ENCODE measurements around the gene PPP1R9B.
A peak's percentile ranks its signal among the peaks of the same experiment; 100 is the strongest.

Gene PPP1R9B

GRCh38 chr17:50122945-50123344 is 27.5 kb downstream of the PPP1R9B start:
- DNase-seq: no peak

DNA sequence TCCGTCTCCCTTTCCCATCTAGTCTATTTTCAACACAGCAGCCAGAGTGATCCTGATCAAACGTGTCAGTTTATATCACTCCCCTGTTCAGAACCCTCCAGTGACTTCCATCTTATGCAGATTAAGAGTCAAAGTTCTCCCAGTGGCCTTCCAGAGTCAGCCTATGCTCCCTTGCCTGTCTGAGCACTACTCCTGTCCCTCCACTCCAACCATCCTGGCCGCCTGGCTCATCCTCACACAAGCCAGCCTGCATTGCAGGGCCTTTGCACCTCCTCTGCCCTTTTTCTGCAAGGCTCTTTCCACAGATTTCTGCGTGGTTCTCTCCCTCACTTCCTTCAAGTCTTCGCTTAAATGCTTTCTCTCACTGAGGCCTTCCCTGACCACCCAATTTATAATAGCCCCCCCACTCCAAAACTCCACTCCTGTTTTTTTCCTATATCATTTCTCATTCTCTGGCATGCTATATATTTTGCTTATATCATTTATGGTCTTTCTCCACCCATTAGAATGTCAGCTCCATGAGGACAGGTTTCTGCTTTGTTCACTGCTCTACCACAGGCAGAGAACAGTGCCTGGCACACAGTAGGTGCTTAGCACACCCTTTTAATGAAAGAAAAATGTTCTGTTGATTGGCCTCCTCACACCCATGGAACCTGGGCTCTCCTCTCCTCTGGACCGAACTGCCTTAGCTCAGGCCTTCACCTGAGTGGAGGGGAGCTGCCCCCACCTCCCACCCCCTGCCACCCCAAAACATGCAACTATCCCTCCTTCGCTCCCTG is 29.8 kb downstream of the PPP1R9B start:
- DNase-seq: no peak

- no peak for DNase-seq
These were observed 31.7 kb downstream of the PPP1R9B start for GRCh38 chr17:50118828-50119218.

DNA sequence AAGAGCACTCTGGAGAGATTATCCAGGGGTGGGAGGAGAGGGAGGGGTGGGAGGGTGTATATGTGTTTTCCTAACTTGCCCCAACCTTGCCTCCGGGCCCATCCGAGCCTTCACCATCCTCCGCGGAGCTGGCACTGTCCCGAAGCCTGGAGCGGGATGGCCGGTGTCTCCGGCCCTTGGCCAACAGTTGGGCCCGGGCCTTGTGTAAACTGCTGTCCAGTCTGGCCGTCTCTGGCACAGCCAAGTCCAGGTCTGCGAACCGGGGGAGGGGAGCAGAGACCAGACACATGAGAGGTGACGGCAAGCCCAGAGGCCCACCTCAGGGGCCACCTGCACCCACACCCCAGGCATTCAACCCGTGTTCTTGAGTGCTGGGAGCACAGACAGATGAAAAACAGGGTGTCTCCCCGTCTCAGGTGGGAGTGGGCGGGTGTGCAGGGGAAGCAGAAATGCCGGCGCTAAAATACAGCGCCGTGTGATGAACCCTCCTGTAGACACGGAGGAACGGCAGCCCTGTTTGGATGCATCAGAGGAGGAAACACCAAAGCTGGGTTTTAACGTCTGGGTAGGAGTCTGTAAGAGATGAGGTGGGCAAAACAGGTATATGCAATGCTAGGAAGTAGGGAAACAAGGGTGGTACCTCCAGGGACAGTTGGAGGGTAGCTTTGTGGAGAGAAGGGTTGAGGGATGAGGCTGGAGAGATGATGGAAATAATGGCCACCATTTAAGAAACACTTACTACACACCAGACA is 32.2 kb downstream of the PPP1R9B start:
- DNase-seq: no peak

GRCh38 chr17:50117202-50118051 is 33.0 kb downstream of the PPP1R9B start:
- DNase-seq: peak; percentile 63

GRCh38 chr17:50115756-50116155 is 34.7 kb downstream of the PPP1R9B start:
- no peak for DNase-seq

GRCh38 chr17:50114849-50115357 is 35.6 kb downstream of the PPP1R9B start:
- peak; percentile 60 for DNase-seq

- no peak for DNase-seq
These were observed 36.1 kb downstream of the PPP1R9B start for GRCh38 chr17:50114401-50114800.

DNA sequence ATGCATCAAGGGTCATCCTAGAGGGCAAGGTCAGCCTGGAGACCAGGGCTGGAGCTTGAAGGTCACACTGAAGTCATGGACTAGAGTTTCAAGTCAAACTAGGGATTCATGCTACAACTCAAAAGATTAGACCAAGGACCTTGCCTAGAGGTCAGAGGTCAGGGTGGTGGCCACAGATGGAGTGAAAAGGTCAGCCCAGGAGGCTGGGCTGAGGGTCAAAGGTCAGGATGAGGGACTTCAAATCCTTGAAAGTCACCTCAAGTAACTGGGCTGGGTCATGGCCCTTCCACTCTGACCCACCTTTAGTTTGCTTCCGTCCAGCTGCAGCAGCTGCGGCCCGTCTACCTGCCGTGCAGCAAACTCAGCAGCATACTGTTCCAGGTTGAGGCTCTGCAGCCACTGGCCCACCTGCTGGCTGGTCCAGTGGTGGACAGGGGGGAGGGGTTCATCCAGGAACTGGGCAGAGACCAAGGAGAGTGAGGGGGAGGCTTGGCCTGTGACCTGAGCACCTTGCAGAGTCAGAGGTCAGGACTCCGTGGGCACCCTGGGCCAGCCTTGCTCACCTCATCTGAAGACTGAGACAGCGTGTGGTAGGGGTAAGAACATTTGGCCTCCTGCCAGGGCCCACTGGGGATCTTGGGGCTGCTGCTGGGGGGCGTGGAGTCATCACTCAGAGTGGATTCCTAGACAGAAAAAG is 36.7 kb downstream of the PPP1R9B start:
- DNase-seq: no peak

GRCh38 chr17:50112694-50113093 is 37.8 kb downstream of the PPP1R9B start:
- no peak for DNase-seq

- no peak for DNase-seq
These were observed 38.5 kb downstream of the PPP1R9B start for GRCh38 chr17:50111673-50112655.

GRCh38 chr17:50110591-50111349 is 39.7 kb downstream of the PPP1R9B start:
- DNase-seq: no peak

- DNase-seq: no peak
These were observed 40.7 kb downstream of the PPP1R9B start for GRCh38 chr17:50109785-50110184.

GRCh38 chr17:50109207-50109606 is 41.3 kb downstream of the PPP1R9B start:
- no peak for DNase-seq

DNA sequence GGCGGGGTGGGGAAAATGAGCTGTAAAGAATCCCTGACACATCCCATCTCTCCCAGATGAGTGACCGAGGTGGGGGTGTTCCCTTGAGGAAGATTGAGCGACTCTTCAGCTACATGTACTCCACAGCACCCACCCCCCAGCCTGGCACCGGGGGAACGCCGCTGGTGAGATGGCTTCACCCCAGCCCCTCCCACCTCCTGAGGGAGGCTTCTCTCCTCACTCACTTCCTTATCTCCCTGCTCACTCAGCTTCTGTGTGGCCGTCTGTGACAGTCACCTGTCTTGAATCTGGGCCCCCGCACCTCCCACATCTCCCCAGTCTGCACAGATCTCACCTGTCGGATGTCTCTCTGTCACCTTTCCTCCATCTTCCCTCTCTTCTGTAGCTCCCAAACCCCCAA is 41.9 kb downstream of the PPP1R9B start:
- DNase-seq: no peak

- DNase-seq: peak; percentile 44
These were observed 42.6 kb downstream of the PPP1R9B start for GRCh38 chr17:50107790-50108414.

DNA sequence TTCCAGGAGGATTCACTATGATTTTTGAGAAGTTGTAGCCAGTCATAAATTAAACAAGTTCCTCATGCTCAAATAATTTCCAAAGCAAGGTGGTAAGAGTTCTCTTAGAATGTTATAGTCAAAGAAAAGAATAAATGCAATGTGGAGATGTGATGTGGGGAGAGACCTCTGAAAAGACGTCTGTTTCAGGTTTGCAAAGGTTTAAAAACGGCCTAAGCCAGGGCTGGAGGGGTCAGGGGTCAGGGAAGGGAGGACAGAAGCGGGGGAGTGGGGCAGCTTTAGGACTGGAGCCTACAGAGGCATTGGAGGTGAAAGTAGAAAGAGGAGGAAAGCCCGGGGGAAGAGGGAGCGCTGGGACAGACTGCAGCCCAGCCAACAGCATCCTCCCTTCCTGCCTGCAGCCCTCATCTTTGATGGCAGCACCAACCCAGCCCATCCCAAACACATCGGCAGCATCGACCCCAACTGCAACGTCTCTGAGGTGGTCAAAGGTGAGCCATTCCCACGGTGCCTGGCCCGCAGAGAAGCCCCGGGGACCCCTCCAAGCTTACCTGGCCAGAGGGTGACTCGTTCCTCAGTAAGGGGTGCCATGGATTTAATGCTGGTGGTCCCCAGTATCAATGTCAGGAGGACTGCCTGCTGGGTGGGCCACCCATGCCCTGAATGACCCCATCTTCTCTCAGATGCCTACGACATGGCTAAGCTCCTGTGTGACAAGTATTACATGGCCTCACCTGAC is 43.9 kb downstream of the PPP1R9B start:
- DNase-seq: no peak

DNA sequence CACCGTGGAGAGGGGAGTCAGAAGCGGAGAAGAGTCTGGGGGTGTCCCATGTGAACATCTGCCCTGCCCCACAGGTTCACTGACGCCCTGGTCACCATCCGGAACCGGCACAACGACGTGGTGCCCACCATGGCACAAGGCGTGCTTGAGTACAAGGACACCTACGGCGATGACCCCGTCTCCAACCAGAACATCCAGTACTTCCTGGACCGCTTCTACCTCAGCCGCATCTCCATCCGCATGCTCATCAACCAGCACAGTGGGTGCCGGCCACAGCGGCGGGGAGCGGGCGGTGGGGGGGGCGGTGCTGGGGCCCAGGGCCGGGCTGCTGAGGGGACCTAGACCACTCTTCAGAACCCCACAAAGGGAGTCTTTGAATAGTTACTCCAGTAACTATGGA is 44.7 kb downstream of the PPP1R9B start:
- no peak for DNase-seq

DNA sequence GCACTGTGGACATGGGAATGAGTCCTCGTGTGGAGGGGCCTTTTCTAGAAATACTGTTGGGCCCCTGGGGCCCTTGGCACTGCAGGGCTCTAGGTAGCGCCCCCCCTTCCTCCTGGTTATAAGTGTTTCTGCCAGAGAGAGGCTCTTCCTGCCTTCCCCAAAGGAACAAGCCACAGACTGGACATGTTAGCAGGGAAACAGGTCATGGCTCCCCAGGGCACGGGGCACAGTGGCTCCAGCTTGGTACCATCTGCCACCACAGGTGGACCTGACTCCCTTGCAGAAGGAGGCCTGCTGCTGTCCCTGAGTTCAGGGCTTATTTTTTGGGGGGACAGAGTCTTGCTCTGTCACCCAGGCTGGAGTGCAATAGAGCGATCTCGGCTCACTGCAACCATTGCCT is 46.5 kb downstream of the PPP1R9B start:
- DNase-seq: no peak

All from fibroblast of skin of right biceps (primary cell).